IMR-90 (cell line): ENCODE measurements around the gene NELL1. TPM values are rescaled to one million over a fixed set of nuclear protein-coding genes. Genes with fewer than 3 reads are reported as not detected.

ENCODE experiments used
- ATAC-seq: fragments of 200-7000 bp; cut with Tn5 transposase; 2 replicates; pipeline ENCODE4 v1.9.1; 2020; ENCODE audit warnings: low read depth, mild to moderate bottlenecking, moderate library complexity
- BruUV-seq: library from RNA; stranded (reverse); fragments of 400-500 nt; replicated peaks from 2 replicates; lab custom pipeline; 2021; lab: Mats Ljungman, UMichigan
- CTCF ChIA-PET: fragments of 300-600 bp; formaldehyde crosslinking; extraction: SDS; loops from one replicate; lab custom pipeline; 2021; ENCODE audit warnings: antibody characterized with exemption; lab: Yijun Ruan, JAX
- POLR2A ChIA-PET: fragments of 300-600 bp; sonication (Branson Sonifier 250); formaldehyde crosslinking; loops from one replicate; lab custom pipeline; 2022; ENCODE audit warnings: antibody characterized with exemption; ENCODE audit not compliant: unreplicated experiment; lab: Charles Lee
- DNase-seq: peaks from one replicate; pipeline ENCODE4 v3.0.0; 2013
- H2AFZ ChIP-seq: replicated peaks from 2 replicates; pipeline ENCODE3; 2013; ENCODE audit warnings: low read length, mild to moderate bottlenecking; ENCODE audit not compliant: poor library complexity
- H2AK5ac ChIP-seq: 2 replicates; pipeline ENCODE4 v1.6.1; 2013; ENCODE audit warnings: low read depth, low read length, inconsistent platforms
- H2AK9ac ChIP-seq: replicated peaks from 2 replicates; pipeline ENCODE3; 2013; ENCODE audit warnings: mild to moderate bottlenecking, low read depth, low read length, moderate library complexity; ENCODE audit not compliant: poor library complexity
- H2BK120ac ChIP-seq: 2 replicates; pipeline ENCODE4 v1.6.1; 2013; ENCODE audit warnings: low read depth, low read length, inconsistent platforms
- H2BK15ac ChIP-seq: 3 replicates; pipeline ENCODE4 v1.6.1; 2013; ENCODE audit warnings: low read depth, low read length, inconsistent platforms
- H2BK20ac ChIP-seq: 2 replicates; pipeline ENCODE4 v1.6.1; 2013; ENCODE audit warnings: low read depth, mild to moderate bottlenecking, inconsistent platforms, low read length, moderate library complexity
- H2BK5ac ChIP-seq: 2 replicates; pipeline ENCODE4 v1.6.1; 2013; ENCODE audit warnings: mild to moderate bottlenecking, low read depth, low read length, inconsistent platforms; ENCODE audit not compliant: poor library complexity, severe bottlenecking
- H3K14ac ChIP-seq: replicated peaks from 2 replicates; pipeline ENCODE4 v1.6.1; 2013; ENCODE audit warnings: low read depth, low read length, inconsistent platforms
- H3K18ac ChIP-seq: 2 replicates; pipeline ENCODE4 v1.6.1; 2013; ENCODE audit warnings: low read depth, low read length, control low read depth
- H3K23ac ChIP-seq: 2 replicates; pipeline ENCODE4 v1.6.1; 2013; ENCODE audit warnings: low read depth, low read length, inconsistent platforms
- H3K27ac ChIP-seq: 2 replicates; pipeline ENCODE4 v1.5.1; 2013; ENCODE audit warnings: mild to moderate bottlenecking, control low read depth, low read length; ENCODE audit not compliant: insufficient read depth
- H3K27me3 ChIP-seq: 2 replicates; pipeline ENCODE4 v1.6.1; 2013; ENCODE audit warnings: low read length; ENCODE audit not compliant: control insufficient read depth, insufficient read depth
- H3K36me3 ChIP-seq: 2 replicates; pipeline ENCODE4 v1.6.1; 2013; ENCODE audit warnings: low read length, mixed read lengths; ENCODE audit not compliant: control insufficient read depth, insufficient read depth
- H3K4ac ChIP-seq: 2 replicates; pipeline ENCODE4 v1.6.1; 2013; ENCODE audit warnings: low read depth, low read length, inconsistent platforms
- H3K4me1 ChIP-seq: 2 replicates; pipeline ENCODE4 v1.6.1; 2013; ENCODE audit warnings: low read length, mixed read lengths; ENCODE audit not compliant: control insufficient read depth, insufficient read depth
- H3K4me2 ChIP-seq: 2 replicates; pipeline ENCODE4 v1.6.1; 2013; ENCODE audit warnings: low read depth, mild to moderate bottlenecking, control low read depth, low read length, moderate library complexity
- H3K4me3 ChIP-seq: 2 replicates; pipeline ENCODE4 v1.5.1; 2013; ENCODE audit warnings: low read depth, mild to moderate bottlenecking, control low read depth, low read length, moderate library complexity; ENCODE audit not compliant: insufficient read depth
- H3K56ac ChIP-seq: 2 replicates; pipeline ENCODE4 v1.6.1; 2013; ENCODE audit warnings: low read length, inconsistent platforms; ENCODE audit not compliant: insufficient read depth; ENCODE audit errors: extremely low read depth
- H3K79me1 ChIP-seq, 2 experiments: 2 replicates each; pipeline ENCODE4 v1.6.1; 2013; ENCODE audit warnings: low read length in 2 of 2, inconsistent platforms in 1 of 2, low read depth in 1 of 2
- H3K9ac ChIP-seq: 2 replicates; pipeline ENCODE4 v1.6.1; 2013; ENCODE audit warnings: low read depth, low read length, control low read depth
- H3K9me1 ChIP-seq: 2 replicates; pipeline ENCODE4 v1.6.1; 2013; ENCODE audit warnings: low read length, inconsistent platforms; ENCODE audit not compliant: insufficient read depth
- H3K9me3 ChIP-seq: 2 replicates; pipeline ENCODE4 v1.6.1; 2013; ENCODE audit warnings: low read length; ENCODE audit not compliant: control insufficient read depth, insufficient read depth
- H4K20me1 ChIP-seq: 2 replicates; pipeline ENCODE4 v1.6.1; 2013; ENCODE audit warnings: low read length, inconsistent platforms; ENCODE audit not compliant: insufficient read depth
- H4K5ac ChIP-seq: 2 replicates; pipeline ENCODE4 v1.6.1; 2013; ENCODE audit warnings: mild to moderate bottlenecking, low read depth, low read length, control low read depth
- H4K8ac ChIP-seq, 2 experiments: 2 replicates each; pipeline ENCODE4 v1.6.1; 2013; ENCODE audit warnings: low read depth in 2 of 2, low read length in 2 of 2, control low read depth in 1 of 2, inconsistent platforms in 1 of 2
- H4K91ac ChIP-seq: 2 replicates; pipeline ENCODE4 v1.6.1; 2013; ENCODE audit warnings: low read depth, low read length, inconsistent platforms; ENCODE audit not compliant: insufficient read depth
- CEBPB ChIP-seq: IDR thresholded peaks from 2 replicates; pipeline ENCODE4 v1.6.1; 2012; ENCODE audit warnings: low read depth, low read length, improper control_type of control experiment
- RAD21 ChIP-seq: IDR thresholded peaks from 2 replicates; pipeline ENCODE4 v1.6.1; 2012; ENCODE audit warnings: low read length, improper control_type of control experiment
- RCOR1 ChIP-seq: IDR thresholded peaks from 2 replicates; pipeline ENCODE4 v1.6.1; 2012; ENCODE audit warnings: mild to moderate bottlenecking, low read length, improper control_type of control experiment; ENCODE audit not compliant: insufficient replicate concordance
- WGBS, 2 experiments: methylation state at CpG; one replicate each; pipeline versions ENCODE4 v1.1.5 to v1.1.7; 2013; ENCODE audit warnings: missing lambda C conversion rate in 2 of 2; ENCODE audit not compliant: insufficient read length in 1 of 2; ENCODE audit errors: extremely low coverage in 2 of 2; 5-methylcytosine and 5-hydroxymethylcytosine counted together
- dilution Hi-C: fragments of 300-500 bp; cut with HindIII; formaldehyde crosslinking; loops from one replicate; pipeline ENCODE4 v1.14.3; 2018; ENCODE audit warnings: low sequenced_read_pairs; ENCODE audit not compliant: unreplicated experiment
- in situ Hi-C: fragments of 300-500 bp; cut with MboI; formaldehyde crosslinking; loops from 3 replicates; pipeline ENCODE4 v1.14.3; 2019; ENCODE audit warnings: low sequenced_read_pairs, inconsistent platforms, mixed read lengths
- intact Hi-C: fragments of 100-400 bp; cut with micrococcal nuclease; formaldehyde crosslinking; loops from 2 replicates; pipeline ENCODE4 v1.10.0; 2022
- polyA plus RNA-seq, 3 experiments: library from polyadenylated mRNA; depleted of rRNA; stranded (reverse); fragments of >200 nt; gene quantifications; 2 replicates each; pipeline ENCODE4 v1.2.3, GENCODE V29; 2012; ENCODE audit warnings: low replicate concordance in 1 of 3
- total RNA-seq: library from RNA; depleted of rRNA; stranded (reverse); fragments of >200 nt; gene quantifications from 2 replicates; pipeline ENCODE4 v1.2.3, GENCODE V29; 2012
- TF ChIP-seq, protein P1 (sequence below): fragments of 150-350 bp; IDR thresholded peaks from 2 replicates; pipeline ENCODE4 v1.6.1; 2017; ENCODE audit warnings: mild to moderate bottlenecking, antibody characterized with exemption, low read length, low read depth

The NELL1 gene
- total and polyA plus RNA-seq, 2 of the 4 experiments (the other 2 are of a cell fraction), result not detected

DNA sequence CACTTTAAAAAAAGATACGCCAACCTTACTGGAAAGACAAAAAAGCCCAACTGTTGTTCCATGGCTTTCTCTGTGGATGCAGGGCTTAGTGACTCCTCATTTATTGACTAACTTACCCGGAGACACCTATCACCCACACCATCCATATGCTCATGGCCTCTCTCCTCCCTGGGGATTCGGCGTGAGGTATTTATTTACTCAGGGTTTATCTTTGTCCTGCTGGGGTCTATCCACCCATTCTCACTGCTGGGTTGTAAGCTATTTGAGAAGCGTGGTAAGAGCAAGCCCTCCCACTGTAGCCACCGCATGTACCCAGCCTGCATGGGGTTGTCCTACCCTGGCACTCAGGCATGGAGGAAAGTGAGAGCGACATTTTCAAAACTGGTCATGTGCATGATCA, 93.6 kb downstream of the NELL1 start:
- Histone ChIP-seq H2AFZ (no peak overlapping the region), H3K4me3 (no peak overlapping the region), H3K9me3 (peaks cover 28% of the 10 kb centered on the region), H2BK5ac (no peak overlapping the region), H3K4me2 (no peak overlapping the region), H3K27me3 (no peaks in the 10 kb centered on the region), H3K9ac (no peak overlapping the region), H3K27ac (no peak overlapping the region), H2AK9ac (no peak overlapping the region), H3K36me3 (no peaks in the 10 kb centered on the region), H2BK15ac (no peak overlapping the region), H3K4me1 (no peaks in the 10 kb centered on the region), H3K9me1 (no peaks in the 10 kb centered on the region), H3K4ac (no peak overlapping the region), H4K8ac (no peak overlapping the region), H3K23ac (no peak overlapping the region), H2BK20ac (no peak overlapping the region), H3K14ac (no peak overlapping the region), H4K5ac (no peak overlapping the region), H2AK5ac (no peak overlapping the region), H2BK120ac (no peak overlapping the region), H4K91ac (no peak overlapping the region), H4K20me1 (no peaks in the 10 kb centered on the region), H3K18ac (no peak overlapping the region), H3K56ac (no peak overlapping the region), H3K79me1 (no peaks in the 10 kb centered on the region)
- TF ChIP-seq, protein P1, sequence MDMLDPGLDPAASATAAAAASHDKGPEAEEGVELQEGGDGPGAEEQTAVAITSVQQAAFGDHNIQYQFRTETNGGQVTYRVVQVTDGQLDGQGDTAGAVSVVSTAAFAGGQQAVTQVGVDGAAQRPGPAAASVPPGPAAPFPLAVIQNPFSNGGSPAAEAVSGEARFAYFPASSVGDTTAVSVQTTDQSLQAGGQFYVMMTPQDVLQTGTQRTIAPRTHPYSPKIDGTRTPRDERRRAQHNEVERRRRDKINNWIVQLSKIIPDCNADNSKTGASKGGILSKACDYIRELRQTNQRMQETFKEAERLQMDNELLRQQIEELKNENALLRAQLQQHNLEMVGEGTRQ, result no peak
- TF ChIP-seq RCOR1, result no peak
- no peak for TF ChIP-seq RAD21
- no peak for TF ChIP-seq CEBPB
- 100% methylated on average over 1 of the region's 7 CpGs; no CpG with 5 or more reads in 1 of the 2 experiments for WGBS, 2 experiments
- DNase-seq (no peak), ATAC-seq (no peak)
- in situ Hi-C loops (no loop called here), intact Hi-C loops (no loop called here), dilution Hi-C loops (no loop called here)
- ChIA-PET CTCF (no interaction called here), POLR2A (no interaction called here)
- no TSS peak for BruUV-seq
